HepG2 (cell line): ENCODE results near the gene SOAT2. TPM values are rescaled to one million over a fixed set of nuclear protein-coding genes. Genes with fewer than 3 reads are reported as not detected.

Experiments used
- ATF4 ChIP-seq, 2 experiments: fragments of 450-650 bp in 1 of 2; sonication (generic) in 1 of 2; formaldehyde crosslinking; IDR thresholded peaks; 2 replicates each; pipeline versions ENCODE4 v1.5.0 to v1.8.0; 2020 to 2022; ENCODE audit warnings: mild to moderate bottlenecking in 1 of 2, missing genetic modification reagents in 1 of 2
- CENPBD1 ChIP-seq: sonication (generic); formaldehyde crosslinking; IDR thresholded peaks from 2 replicates; pipeline ENCODE4 v1.8.0; 2022; ENCODE audit warnings: missing genetic modification reagents, low read depth, mild to moderate bottlenecking, borderline replicate concordance
- CTCF ChIP-seq: sonication (generic); formaldehyde crosslinking; IDR thresholded peaks from 2 replicates; pipeline ENCODE4 v1.5.0; 2020; ENCODE audit warnings: mild to moderate bottlenecking, missing genetic modification reagents, moderate library complexity
- DMAP1 ChIP-seq: IDR thresholded peaks from 2 replicates; pipeline ENCODE4 v1.6.1; 2016
- FOXC1 ChIP-seq: sonication (generic); formaldehyde crosslinking; IDR thresholded peaks from 2 replicates; pipeline ENCODE4 v1.8.0; 2022; ENCODE audit warnings: mild to moderate bottlenecking, missing genetic modification reagents, borderline replicate concordance
- IRF2 ChIP-seq: IDR thresholded peaks from 2 replicates; pipeline ENCODE4 v1.6.1; 2018; ENCODE audit warnings: missing genetic modification reagents, missing compliant biosample characterization
- ISX ChIP-seq: sonication (generic); formaldehyde crosslinking; conservative IDR thresholded peaks from 2 replicates; pipeline ENCODE4 v1.5.0; 2020; ENCODE audit warnings: missing genetic modification reagents
- MAFG ChIP-seq: sonication (generic); formaldehyde crosslinking; IDR thresholded peaks from 2 replicates; pipeline ENCODE4 v1.5.1; 2020; ENCODE audit warnings: mild to moderate bottlenecking, missing genetic modification reagents
- PAX8 ChIP-seq: sonication (generic); formaldehyde crosslinking; IDR thresholded peaks from 2 replicates; pipeline ENCODE4 v1.8.0; 2022; ENCODE audit warnings: mild to moderate bottlenecking, missing genetic modification reagents, borderline replicate concordance
- SNAPC4 ChIP-seq: sonication (generic); formaldehyde crosslinking; IDR thresholded peaks from 2 replicates; pipeline ENCODE4 v1.4.0; 2020; ENCODE audit warnings: mild to moderate bottlenecking, missing genetic modification reagents
- SNAPC5 ChIP-seq: sonication (generic); formaldehyde crosslinking; IDR thresholded peaks from 2 replicates; pipeline ENCODE4 v1.8.1; 2023; ENCODE audit warnings: mild to moderate bottlenecking, missing genetic modification reagents, borderline replicate concordance
- ZBTB4 ChIP-seq: sonication (generic); formaldehyde crosslinking; IDR thresholded peaks from 2 replicates; pipeline ENCODE4 v1.4.0; 2020; ENCODE audit warnings: missing genetic modification reagents, mild to moderate bottlenecking, borderline replicate concordance
- ZIK1 ChIP-seq: sonication (generic); formaldehyde crosslinking; IDR thresholded peaks from 2 replicates; pipeline ENCODE4 v1.5.0; 2020; ENCODE audit warnings: mild to moderate bottlenecking, low read depth, missing genetic modification reagents, borderline replicate concordance
- ZNF10 ChIP-seq: sonication (generic); formaldehyde crosslinking; IDR thresholded peaks from 2 replicates; pipeline ENCODE4 v1.4.0; 2020; ENCODE audit warnings: mild to moderate bottlenecking, low read depth, missing genetic modification reagents, borderline replicate concordance
- ZNF354B ChIP-seq: sonication (generic); formaldehyde crosslinking; IDR thresholded peaks from 2 replicates; pipeline ENCODE4 v1.8.0; 2022; ENCODE audit warnings: mild to moderate bottlenecking, missing genetic modification reagents
- ZNF614 ChIP-seq: IDR thresholded peaks from 2 replicates; pipeline ENCODE4 v1.6.1; 2018; ENCODE audit warnings: missing biosample characterization, missing genetic modification reagents, inconsistent platforms, borderline replicate concordance
- ZNF619 ChIP-seq: sonication (generic); formaldehyde crosslinking; IDR thresholded peaks from 2 replicates; pipeline ENCODE4 v1.4.0; 2020; ENCODE audit warnings: mild to moderate bottlenecking, missing genetic modification reagents
- ZNF747 ChIP-seq: sonication (generic); formaldehyde crosslinking; IDR thresholded peaks from 2 replicates; pipeline ENCODE4 v1.8.1; 2023; ENCODE audit warnings: missing genetic modification reagents, mild to moderate bottlenecking, borderline replicate concordance
- polyA plus RNA-seq, 8 experiments: library from polyadenylated mRNA; depleted of rRNA in 3 of 8; stranded (reverse) in 7 of 8; unstranded in 1 of 8; fragments of >200 nt; fragmentation: Illumina TruSeq in 4 of 8; extraction: Trizol in 4 of 8; gene quantifications; 2 replicates each; pipeline versions ENCODE4 v1.2.1 to v1.2.3, GENCODE V29; 2011 to 2016; ENCODE audit warnings: low read depth in 4 of 8, missing spikeins in 1 of 8, mixed read lengths in 1 of 8; ENCODE audit not compliant: insufficient read depth in 1 of 8
- total RNA-seq, 5 experiments: library from RNA; depleted of rRNA; stranded (reverse); fragments of >200 nt; fragmentation: Illumina TruSeq; extraction: Trizol; gene quantifications; 2 replicates each; pipeline ENCODE4 v1.2.3, GENCODE V29; 2016; ENCODE audit warnings: low read depth in 1 of 5

Gene SOAT2
- total and polyA plus RNA-seq, 2 of the 13 experiments (the other 11 are each of a cell fraction or from before 2014, with no cell fraction given): 14.9 to 108 TPM

- TF ChIP-seq CTCF (peak; percentile 33; the same call in 1 of the 2 replicates), PAX8 (CRISPR knock-in tag) (no peak), DMAP1 (peak; percentile 8; the same call in 1 of the 2 replicates), SNAPC5 (CRISPR knock-in tag) (no peak), MAFG (CRISPR knock-in tag) (0 out of 2 replicates have a peak, but pooled peaks have one; percentile 21), ATF4 (CRISPR knock-in tag; IDR thresholded peaks at IDR 0.05) (no peak), ZNF10 (CRISPR knock-in tag) (no peak), FOXC1 (CRISPR knock-in tag) (0 out of 2 replicates have a peak, but pooled peaks have one; percentile 3), ZNF354B (no peak), CENPBD1 (CRISPR knock-in tag) (no peak), ZNF747 (no peak), ZNF619 (CRISPR knock-in tag) (no peak), ISX (CRISPR knock-in tag) (no peak), ZIK1 (no peak), ZBTB4 (CRISPR knock-in tag) (peak; percentile 16; the same call in 1 of the 2 replicates), IRF2 (no peak), SNAPC4 (CRISPR knock-in tag) (no peak), ZNF614 (CRISPR knock-in tag) (no peak)
Measured at GRCh38 chr12:53160000-53160399, 56.7 kb downstream of the SOAT2 start (continued).
